H1 (cell line): Measurements from ENCODE around the gene COA1. TPM values are rescaled to one million over a fixed set of nuclear protein-coding genes. Genes with fewer than 3 reads are reported as not detected.

ENCODE experiments used
- BACH1 ChIP-seq: IDR thresholded peaks from 2 replicates; pipeline ENCODE4 v1.6.1; 2012; ENCODE audit warnings: low read length, improper control_type of control experiment
- CBX8 ChIP-seq: fragments of 300-800, 300-1000 bp; sonication (generic); IDR thresholded peaks from 2 replicates; pipeline ENCODE4 v1.7.1; 2016; ENCODE audit warnings: low read depth, low read length, borderline replicate concordance
- CTBP2 ChIP-seq: IDR thresholded peaks from 2 replicates; pipeline ENCODE4 v1.7.0; 2011; ENCODE audit warnings: borderline replicate concordance, mild to moderate bottlenecking, moderate library complexity, mixed read lengths, low read length; ENCODE audit not compliant: insufficient read depth, insufficient read length
- GABPA ChIP-seq: IDR thresholded peaks from 2 replicates; pipeline ENCODE4 v1.6.1; 2011; ENCODE audit warnings: mild to moderate bottlenecking, low read length, moderate library complexity, borderline replicate concordance; ENCODE audit not compliant: insufficient read depth
- KDM1A ChIP-seq: fragments of 200-600, 300-600 bp; sonication (generic); IDR thresholded peaks from 2 replicates; pipeline ENCODE4 v1.7.1; 2016; ENCODE audit warnings: mild to moderate bottlenecking, low read length, borderline replicate concordance
- PHF8 ChIP-seq: fragments of 200-600 bp; sonication (generic); conservative IDR thresholded peaks from 2 replicates; pipeline ENCODE4 v1.7.1; 2012; ENCODE audit warnings: low read depth, mild to moderate bottlenecking, inconsistent platforms, low read length, moderate library complexity
- RAD21 ChIP-seq, 2 experiments: IDR thresholded peaks in 1 of 2; conservative IDR thresholded peaks in 1 of 2; 2 replicates each; pipeline ENCODE4 v1.6.1; 2011; ENCODE audit warnings: low read depth in 2 of 2, low read length in 2 of 2, improper control_type of control experiment in 1 of 2, inconsistent platforms in 1 of 2, mild to moderate bottlenecking in 1 of 2, moderate library complexity in 1 of 2
- RNF2 ChIP-seq: fragments of 200-900, 300-1000 bp; sonication (generic); IDR thresholded peaks from 2 replicates; pipeline ENCODE4 v1.7.1; 2016; ENCODE audit warnings: borderline replicate concordance, low read depth, mild to moderate bottlenecking, antibody characterized with exemption, low read length; ENCODE audit not compliant: poor library complexity, severe bottlenecking; ENCODE audit errors: missing control alignments
- RXRA ChIP-seq: IDR thresholded peaks from 2 replicates; pipeline ENCODE4 v1.6.1; 2011; ENCODE audit warnings: low read depth, mild to moderate bottlenecking, low read length, moderate library complexity; ENCODE audit not compliant: insufficient read depth
- SIX5 ChIP-seq: IDR thresholded peaks from 2 replicates; pipeline ENCODE4 v1.6.1; 2011; ENCODE audit warnings: mild to moderate bottlenecking, low read depth, low read length
- SP2 ChIP-seq: IDR thresholded peaks from 2 replicates; pipeline ENCODE4 v1.6.1; 2012; ENCODE audit warnings: mild to moderate bottlenecking, low read length, inconsistent platforms
- YY1 ChIP-seq: IDR thresholded peaks from 2 replicates; pipeline ENCODE4 v1.6.1; 2011; ENCODE audit warnings: low read depth, mild to moderate bottlenecking, low read length
- polyA plus RNA-seq, 7 experiments: library from polyadenylated mRNA; depleted of rRNA in 3 of 7; stranded (reverse) in 5 of 7; unstranded in 2 of 7; fragments of >200 nt in 5 of 7; fragments of 200-250 nt in 2 of 7; gene quantifications; 1 replicate in 5 of 7; 2 replicates in 1 of 7; 4 replicates in 1 of 7; pipeline versions ENCODE4 v1.2.1 to v1.2.3, GENCODE V29; 2011 to 2013; ENCODE audit warnings: missing spikeins in 2 of 7, mixed read lengths in 2 of 7
- total RNA-seq: library from RNA; stranded (reverse); fragmentation: NEBNext Ultra II Directional; extraction: Animal tissue kit (Norgen Biotek cat#: 25700); gene quantifications from 2 replicates; pipeline ENCODE4 v1.2.1, GENCODE V29; 2021
- TF ChIP-seq, protein P1 (sequence below): IDR thresholded peaks from 2 replicates; pipeline ENCODE4 v1.6.1; 2011; ENCODE audit warnings: low read depth, mild to moderate bottlenecking, low read length; ENCODE audit not compliant: insufficient read depth

Gene COA1
- total and polyA plus RNA-seq, 2 of the 8 experiments (the other 6 are each of a cell fraction or from before 2014, with no cell fraction given) = 98.6 to 143 TPM

DNA sequence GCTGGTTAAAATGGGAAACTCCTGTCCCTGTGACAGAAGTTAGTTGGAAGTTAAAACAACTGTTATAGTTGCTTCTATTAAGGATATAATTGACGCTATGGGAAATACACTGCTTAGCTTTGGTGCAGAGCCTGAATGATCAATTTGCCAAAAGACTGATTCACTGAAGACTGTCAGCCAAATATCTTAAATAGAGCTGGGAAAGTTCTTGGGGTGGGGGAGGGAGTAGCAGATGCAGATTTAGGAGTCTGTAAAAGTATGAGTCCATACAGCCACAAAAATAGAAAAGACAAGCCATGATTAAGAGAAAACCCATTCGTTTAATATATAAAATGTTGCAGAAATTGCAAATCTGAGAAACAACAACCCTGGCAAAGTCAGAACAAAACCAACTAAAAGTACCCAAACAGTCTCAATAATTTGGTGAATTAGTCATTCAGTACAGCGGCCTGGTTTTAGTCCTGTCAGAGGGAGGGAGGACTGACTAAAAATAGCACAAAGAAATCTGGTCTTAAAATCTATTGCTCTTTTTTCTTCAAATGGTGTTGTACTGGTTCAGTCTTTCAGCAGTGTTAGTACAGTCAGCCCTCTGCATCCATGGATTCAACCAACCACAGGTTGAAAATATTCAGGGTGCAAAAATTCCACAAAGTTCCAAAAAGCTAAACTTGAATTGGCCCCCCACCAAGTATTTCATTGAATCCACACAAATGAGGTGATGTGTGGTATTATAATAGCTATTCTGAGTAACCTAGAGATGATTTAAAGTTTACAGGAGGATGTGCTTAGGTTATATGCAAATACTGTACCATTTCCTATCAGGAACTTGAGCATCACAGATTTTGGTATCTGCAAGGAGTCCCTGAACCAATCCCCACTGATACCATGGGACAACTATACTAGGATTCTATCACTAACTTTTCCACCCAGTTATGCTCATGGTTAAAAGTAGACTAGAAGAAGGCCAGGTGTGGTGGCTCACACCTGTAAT lies 116.4 kb downstream of the COA1 start (continued):
- TF ChIP-seq GABPA (no peak), CBX8 (no peak), RAD21 (IDR thresholded peaks at IDR 0.05 in 1 of 2, conservative IDR thresholded peaks at IDR 0.05 in 1 of 2; ENCODE audit: low read depth in 2 of 2, low read length in 2 of 2) (no peak), BACH1 (no peak), YY1 (no peak), SP2 (no peak), KDM1A (no peak), PHF8 (no peak), SIX5 (no peak), CTBP2 (no peak), RNF2 (no peak), RXRA (no peak)
- TF ChIP-seq, protein P1, sequence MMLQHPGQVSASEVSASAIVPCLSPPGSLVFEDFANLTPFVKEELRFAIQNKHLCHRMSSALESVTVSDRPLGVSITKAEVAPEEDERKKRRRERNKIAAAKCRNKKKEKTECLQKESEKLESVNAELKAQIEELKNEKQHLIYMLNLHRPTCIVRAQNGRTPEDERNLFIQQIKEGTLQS = no peak
